DMS153 treated with DMSO at 0.1 percent for 48 hours (cell line): ENCODE results near the gene EDN2.

Source experiments
- DNase-seq: peaks from one replicate; lab custom pipeline; 2025; ENCODE audit not compliant: unreplicated experiment; lab: John Stamatoyannopoulos, UW

Gene EDN2

DNA sequence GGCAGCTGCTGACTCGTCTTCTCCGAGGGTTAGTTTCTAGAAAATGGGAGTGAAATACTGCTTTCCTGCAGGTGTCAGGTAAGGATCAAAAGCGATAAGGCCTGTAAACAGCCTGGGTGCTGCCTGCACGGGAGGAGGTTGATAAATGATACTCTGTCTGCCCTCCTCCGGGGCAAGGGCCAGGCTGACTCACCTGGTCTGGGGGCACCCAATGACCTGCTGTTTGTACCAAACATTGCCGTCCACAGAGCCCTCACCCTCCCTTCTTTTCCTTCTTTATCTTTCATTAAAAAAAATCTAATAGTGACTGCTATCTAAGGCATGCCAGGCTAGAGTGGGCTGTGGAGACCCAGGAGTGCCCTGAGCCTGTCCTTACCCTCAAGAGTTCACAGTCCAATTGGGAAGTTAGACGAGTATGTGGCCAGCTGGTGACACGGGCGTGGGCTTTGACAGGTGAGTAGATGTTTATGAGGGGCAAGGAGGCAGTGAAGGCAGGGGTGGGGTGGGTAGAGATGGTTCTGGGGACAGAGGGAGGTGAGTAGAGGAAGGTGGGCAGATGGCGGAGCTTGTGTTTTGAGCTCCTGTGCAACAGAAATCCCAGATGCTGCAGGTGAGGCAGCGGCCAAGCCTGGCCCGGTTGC is 16.2 kb downstream of the EDN2 start:
- no peak for DNase-seq

DNA sequence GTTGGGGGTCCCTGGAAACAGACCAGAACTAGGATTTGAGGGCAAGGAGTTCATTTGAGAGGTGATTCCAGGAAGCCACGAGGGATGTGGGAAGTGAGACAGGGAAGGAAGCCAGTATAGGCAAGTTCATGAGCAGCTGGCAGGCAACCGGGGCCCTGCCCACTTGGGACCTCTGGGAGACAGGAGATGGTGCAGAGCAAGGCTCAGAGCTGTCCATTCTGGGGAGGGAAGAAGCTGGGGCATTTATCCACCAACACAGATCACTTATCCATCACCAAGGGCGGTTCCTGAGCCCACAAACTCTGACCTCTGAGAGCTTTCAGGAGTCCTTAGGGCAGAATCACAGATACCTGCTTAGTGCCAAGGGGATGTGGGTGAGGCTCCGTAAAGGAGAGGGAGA is 16.8 kb downstream of the EDN2 start:
- DNase-seq, result no peak

DNA sequence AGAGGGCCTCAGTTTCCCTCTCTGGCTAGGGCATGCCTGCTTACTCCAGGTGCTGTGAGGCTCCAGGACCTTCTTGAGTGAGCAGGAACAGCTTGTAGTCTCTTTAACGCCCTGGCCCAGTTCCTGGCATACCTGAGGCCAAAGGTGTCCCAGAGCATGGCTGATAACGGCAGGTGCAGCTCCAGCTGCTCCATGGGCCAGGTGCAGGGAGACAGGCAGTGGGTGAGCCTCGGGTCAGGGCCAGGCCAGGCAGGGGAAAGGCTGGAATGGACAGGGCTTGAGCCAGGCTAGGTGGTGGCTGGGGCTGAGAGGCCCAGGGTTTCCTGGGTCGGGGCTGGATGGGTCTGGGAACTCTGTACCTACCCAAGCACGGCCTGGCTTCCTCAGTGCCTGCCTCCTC is 18.3 kb downstream of the EDN2 start:
- no peak for DNase-seq

DNA sequence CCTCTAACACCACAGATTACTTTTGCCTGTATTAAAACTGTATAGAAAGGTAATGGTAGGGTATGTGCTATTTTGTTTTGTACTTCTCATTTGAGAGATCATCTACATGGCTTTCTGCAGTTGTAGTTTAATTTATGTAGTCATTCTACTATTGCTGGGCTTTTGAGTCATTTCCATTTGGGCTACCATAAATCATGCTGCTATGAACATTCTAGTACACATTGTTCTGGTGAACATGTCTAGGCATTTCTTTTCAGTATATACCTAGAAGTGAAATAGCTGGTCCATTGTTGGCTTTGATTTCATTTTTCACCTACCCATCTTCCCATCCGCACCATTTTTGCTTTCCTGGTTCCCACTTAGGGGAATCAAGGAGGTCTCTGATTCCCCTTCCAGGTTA is 18.7 kb downstream of the EDN2 start:
- no peak for DNase-seq

DNA sequence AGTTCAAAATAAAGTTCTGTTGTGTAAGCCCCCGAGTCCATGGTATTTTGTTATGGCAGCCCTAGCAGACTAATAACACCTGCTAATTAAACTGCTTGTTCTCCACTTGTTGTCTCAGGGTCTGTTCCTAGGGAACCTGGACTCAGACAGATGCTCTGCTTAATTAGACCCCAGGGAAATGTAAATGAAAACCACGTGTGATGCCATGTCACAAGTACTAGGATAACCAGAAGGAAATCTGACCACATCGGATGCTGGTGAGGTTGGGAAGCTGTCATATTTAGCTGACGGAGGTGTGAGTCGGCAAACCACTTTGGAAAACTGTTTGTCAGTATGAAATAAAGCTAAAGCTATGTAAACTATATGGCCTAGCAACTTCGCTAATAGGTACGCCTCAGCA is 19.6 kb downstream of the EDN2 start:
- DNase-seq, result no peak

DNA sequence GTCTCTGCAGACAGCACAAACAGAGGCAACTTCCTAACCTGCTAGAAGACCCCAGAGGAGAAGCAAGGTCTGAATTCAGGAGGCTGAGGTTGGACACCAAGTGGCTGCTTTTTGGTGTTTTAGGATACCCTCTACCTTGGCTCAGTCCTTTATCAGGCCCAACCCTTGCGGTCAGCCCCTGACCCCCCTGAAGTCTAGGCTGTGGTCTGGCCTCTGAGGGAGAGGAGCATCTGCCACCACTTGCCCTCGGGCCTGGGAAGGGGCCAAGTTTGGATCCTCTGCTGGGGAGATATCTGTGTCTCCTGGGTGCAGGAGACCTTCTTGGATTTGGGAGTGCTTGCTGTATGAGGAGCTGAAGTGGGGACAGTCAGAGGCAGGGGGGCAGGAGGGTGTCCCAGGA is 21.0 kb downstream of the EDN2 start:
- DNase-seq, result no peak

DNA sequence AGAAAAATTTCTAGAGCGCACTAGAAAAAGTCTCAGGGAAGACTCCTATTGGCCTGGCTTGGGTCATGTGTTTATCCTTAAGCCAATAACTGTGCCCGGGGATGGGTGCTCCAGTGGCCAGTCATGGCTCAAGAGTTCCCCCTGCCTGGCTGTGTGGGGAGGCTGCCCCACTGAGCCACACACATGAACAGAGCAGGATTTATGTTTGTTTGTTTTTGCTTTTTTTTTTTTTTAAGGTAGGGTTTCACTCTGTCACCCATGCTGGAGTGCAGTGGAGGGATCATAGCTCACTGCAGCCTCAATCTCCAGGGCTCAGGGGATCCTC is 21.8 kb downstream of the EDN2 start:
- DNase-seq, result no peak

DNA sequence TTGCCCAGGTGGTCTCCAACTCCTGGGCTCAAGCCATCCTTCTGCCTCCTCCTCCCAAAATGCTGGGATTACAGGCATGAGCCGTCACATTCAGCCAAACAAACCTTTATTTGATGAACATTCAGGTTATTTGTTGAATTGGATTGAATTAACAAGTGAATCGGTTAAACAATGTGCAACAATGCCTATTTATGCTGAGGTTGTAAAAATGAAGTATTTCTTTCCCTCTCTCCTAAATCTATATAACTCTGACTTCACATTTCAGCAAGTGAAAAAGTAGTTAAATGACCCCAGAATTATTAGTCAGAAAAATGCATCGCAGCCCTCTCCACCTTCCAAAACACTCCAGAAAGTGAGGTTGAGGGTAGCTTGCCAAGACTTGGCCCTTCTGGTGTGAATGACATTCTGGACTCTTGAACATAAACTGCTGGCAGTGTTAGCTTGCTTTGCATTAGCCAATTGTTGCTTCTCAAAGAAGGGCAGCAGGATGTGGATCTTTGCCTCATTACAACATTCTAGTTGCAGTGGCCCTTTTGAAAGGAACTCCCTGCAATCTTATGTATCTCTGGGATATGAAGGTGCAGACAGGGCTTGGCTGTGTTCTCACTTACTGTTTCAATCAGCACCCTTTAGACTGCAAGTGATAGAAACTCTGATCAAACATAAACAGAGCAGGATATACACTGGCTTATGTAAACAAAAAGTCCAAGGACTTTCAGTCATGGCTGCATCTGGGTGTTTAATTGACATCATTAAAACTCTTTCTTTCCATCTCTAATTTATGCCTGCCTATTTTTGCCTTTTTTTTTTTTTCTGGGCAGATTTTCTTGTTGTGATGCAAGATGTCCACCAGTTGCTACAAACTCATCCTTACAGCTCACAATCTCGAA is 22.4 kb downstream of the EDN2 start:
- DNase-seq, result no peak

DNA sequence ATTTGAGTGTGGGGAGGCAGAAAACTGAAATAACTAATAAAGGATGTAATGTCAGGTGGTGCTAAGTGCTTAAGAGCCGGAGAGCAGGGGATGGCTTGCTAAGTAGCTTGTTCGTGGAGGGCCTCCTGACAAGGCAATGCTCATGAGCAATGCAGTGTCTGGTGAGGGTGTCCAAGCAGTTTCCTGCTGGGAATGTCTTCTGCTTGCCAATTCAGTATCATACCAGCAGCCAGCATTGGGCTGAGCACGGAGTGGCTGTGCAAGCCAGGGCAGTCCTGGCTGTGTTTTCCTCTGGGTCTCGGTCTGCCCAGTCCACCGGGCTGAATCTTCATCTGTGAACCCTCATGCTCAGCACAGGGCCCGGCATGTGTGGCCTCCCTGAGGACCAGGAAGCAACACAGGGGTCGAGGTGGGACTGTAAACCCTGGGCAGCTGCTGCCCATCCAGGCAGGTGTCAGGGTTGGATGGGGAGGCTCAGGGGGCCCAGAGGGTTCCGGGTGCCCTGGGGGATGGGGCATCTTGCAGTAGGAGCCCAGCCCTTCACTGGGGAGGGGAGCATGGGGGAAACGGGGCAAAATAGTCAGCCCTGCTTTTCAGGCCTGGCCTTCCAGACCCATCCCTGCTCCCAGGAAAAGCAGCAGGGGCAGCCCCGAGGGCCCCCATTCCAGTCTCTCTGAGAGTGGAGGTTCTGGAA is 27.5 kb downstream of the EDN2 start:
- DNase-seq, result no peak

DNA sequence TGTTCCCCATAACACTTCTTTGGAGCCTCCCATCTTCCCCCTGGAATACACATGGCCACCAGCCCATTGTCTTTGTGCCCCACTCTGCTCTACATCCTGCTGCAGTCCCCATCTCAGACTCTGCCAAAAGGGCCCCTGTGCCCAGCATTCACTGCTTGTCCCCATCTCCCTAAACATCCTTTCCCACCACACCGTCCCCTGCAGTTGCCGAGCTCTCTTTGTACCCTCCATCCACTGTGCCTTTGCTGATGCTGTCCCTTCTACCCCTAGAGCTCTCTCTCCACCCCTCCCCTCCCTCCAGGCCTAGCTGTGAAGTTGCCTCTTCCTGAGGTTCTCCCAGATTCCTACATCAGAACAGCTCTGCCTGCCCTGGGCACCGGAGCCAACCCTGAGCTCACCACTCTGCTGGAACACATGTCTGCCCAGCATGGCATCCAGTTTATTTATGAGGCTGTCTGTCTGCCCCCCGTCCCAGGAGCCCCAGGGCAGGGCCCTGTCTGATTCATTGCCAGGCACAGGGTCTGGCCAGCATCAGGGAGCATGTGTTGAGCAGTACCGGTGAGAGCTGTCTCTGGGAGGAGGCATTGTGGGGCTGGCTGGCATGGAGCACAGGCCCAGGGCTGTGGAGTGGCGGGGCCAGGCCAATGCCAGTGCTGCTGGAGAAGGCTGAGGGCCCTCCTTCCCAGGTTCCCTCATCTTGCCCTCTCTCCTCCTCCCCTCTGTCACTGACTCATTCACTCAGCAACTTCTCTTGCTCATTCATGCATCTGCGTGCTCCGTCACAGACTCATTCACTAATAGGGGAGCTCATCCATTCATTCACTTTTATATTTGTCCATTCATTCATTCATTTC is 28.8 kb downstream of the EDN2 start:
- DNase-seq, result no peak

DNA sequence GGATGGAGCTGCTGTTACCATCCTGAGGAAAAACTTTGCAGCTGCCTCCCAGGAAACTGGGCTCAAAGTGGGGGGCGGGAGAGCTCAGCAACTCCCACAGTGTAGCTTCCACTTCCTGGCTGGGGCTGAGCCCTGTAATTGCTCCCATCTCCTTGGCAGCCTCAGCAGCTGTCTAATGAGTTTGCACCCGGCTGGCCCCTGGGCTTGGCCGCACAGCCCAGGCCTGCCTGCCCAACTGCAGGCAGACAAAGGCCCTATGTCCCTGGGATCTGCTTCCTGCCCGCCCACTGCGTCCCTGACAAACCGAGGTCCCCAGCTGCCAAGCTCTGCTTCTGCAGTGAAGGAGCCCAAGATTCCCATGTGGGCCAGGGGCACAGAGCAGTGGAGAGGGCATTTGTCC is 30.1 kb downstream of the EDN2 start:
- DNase-seq, result no peak

DNA sequence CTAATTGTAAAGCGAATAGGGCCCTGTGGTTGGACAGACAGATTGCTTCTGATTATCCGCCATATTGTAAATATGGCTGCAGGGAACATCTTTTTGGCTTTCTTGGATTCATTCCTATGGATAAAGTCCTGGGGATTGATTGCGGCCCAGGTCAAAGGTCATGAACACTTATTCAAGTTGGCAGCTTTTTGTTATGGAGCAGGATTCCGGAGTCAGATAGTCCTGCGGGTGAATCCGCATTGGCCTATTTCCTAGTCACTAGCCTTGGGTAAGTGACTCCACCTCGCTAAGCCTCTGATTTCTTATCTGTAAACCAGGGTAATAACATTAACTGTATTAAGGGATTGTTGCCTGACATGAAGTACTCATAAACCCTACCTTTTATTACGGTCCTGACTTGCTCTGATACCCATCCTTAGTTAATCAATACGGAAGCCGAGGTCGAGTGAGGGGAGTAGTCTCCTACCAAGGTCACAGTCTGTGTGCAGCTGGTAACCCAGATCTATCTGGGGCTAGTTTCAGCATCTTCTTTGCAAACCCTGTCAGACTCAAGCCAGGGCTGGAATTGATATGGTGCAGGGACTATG is 31.7 kb downstream of the EDN2 start:
- no peak for DNase-seq

DNA sequence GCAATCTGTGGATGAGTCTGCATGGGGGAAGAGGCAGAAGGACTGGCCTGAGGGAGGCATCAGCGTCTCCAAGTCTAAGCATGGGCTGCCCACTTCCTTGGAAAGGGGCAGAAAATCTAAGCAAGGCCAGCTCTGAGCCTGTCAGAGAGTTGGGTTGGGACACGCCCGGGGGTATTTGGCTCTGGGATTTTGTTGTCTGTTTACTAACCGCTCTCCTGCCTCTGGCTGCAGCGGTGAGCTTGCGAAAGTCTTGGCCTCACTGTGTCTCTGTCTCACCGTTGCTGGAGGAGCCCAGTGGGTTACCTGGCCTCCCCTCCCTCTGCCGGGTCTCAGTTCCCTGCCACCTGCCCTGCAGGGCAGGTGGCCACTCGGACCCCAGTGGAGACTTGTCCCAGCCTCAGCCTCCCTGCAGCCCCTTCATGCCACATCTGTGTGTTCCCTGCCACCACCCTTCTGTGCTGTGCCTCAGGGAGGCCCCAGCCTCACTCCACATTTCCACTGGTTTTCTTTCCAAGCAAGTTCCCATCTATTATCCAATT is 33.7 kb downstream of the EDN2 start:
- no peak for DNase-seq

DNA sequence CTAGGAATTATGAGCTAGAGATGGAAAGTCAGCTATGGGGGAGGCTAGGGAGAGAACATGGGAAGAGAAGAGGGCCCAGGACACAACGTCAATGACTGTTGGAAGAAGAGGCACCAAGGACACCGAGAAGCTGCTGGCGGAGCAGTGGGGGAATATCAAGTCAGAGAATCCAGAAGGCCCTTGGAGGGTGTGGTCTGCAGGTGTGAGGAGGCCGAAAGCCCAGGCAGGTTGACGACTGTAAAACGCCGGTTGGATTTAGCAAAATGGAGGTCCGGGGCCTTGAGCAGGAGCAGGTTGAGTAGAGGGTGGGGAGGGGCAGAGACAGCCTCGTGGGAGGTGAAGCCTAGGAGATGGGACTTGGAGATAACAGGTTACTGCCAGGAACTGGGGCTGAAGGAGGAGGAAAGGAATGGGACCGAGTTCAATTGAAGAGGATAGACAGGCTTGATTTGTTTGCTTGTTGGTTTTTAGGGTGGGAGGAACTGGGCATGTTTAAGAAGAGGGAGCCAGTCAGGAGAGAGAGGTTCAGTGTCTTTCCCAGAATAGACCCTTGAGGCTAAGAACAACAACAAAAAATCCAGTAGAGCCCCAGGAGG is 35.1 kb downstream of the EDN2 start:
- no peak for DNase-seq

DNA sequence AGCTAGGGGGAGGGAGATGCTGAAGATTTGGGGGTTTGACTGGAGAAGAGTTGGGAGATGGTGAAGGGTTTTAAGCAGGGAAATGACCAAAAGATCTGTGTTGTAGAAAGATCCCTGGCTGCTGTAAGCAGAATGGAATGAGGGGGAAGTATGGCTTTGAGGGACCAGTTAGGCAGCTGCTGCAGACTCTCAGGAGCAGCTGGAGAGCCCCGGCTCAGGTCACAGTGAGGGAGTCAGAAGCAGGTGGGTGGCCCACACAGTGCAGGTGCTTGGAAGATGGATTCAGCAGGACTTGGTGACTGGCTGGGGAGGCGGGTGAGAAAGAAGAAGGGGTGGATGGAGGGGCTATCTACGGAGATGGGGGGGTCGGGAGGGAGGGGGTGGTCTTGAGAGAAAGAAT is 35.7 kb downstream of the EDN2 start:
- no peak for DNase-seq

DNA sequence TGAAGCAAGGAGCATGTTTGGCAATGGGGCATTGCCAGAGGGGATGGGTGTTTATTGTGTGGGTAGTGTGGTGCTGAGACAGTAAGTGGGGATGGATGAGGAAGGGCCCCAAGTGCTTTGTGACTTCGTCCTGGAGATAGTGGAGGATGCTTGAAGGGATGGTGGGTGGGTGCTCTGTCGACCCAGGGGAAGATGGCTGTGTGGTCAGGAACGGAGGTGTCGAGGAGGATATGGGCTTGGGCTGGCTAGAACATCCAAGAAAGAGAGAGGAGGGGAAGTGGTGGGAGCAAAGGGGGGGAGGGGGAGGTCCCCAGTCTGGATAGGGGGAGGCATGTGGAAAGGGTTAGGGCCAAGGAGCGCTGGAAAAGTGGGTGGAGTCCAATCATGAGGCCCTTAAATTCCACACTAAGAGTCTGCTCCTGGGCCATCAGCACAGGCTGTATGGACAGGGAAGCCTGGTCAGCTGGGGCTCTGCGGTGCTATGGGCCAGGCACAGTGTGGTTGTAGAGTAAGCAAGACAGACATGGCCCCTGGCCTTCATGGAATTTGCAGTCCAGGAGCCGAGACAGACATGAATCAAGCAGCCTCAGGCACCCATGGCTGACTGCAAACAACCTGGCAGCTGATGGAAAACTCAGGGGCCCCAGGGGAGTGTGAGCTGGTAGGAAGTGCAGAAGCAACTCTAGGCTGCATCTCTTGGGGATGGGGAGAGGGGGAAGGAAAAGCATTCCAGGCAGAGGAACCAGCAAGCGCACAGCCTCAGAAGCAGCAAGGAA is 36.3 kb downstream of the EDN2 start:
- DNase-seq, result no peak

DNA sequence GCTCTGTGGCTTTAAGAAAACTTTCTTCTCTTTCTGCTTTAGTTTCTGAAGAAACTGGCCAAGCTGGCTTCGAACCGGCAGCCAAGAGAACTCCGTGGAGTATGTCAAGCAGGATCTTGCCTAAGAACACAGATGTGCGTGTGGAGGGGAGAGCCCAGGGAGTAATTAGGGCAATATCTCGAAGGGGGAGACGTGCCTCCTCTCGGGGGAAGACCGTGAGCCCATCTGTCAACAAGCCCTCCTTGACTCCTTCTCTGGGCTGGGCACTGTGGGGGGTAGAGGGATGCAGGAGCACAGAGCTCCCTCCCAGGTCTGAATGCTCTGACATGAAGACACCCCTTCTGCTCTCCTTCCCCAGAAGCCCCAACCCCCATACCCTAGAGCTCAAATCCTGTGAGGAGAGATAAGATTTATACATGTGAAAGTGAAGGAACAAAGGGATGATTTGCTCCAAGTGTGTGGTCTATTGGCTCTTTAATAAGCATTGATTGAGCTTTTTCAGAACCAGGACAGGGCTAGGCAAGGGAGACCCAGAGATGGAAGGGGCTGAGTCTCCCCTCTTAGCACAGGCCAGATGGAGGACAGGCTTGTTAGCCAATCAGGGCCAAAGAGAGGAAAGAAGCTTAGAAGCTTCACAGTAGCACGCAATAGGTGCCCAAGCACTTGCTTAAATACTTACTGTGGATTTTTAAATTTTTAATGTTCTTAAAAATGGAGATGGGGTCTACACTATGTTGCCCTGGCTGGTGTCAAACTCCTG is 37.5 kb downstream of the EDN2 start:
- no peak for DNase-seq

DNA sequence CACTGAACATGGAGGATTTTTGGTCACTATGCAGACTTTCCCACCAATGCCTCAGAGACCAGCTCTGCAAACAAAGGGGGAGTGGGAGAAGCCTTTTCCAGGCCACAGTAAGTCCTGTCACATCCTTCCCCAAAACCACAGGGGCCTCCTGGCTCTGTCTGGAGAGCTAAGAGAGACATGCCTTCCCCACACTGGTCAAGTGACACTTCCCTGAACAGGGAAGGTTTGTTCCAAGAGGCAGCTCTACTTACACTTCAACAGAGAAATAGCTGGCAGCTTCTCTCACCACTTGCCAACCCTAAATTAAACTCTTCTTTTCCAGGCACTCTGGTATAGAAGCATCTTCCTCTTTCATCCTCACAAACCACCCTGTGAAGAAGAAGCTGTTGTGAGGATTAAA is 39.7 kb downstream of the EDN2 start:
- no peak for DNase-seq

DNA sequence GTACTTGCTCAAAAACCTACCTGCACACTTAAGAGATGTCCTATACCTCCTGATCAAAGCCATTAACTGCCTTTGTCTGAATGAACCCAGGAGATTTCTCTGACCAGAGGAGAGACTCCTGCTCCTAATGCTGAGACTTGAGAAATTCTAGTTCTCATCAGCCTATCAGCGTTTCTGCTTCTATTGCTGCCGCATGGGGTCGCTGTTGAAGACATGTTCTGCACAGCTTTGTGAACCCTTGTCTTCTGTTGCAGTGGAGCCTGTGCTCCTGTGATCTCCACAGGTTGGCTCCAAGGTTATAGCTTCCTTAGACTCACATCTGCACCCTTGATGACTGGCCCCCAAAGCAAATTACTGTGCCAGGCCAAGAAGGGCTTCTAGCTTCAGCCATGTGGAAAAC is 40.2 kb downstream of the EDN2 start:
- DNase-seq, result no peak
